ENCODE results near the gene SORBS2.
"Not testable (repeated sequence)": the region's sequence is repeated elsewhere in the genome, so short reads cannot be mapped to it uniquely, and the experiment has no call there.

The SORBS2 gene

DNA sequence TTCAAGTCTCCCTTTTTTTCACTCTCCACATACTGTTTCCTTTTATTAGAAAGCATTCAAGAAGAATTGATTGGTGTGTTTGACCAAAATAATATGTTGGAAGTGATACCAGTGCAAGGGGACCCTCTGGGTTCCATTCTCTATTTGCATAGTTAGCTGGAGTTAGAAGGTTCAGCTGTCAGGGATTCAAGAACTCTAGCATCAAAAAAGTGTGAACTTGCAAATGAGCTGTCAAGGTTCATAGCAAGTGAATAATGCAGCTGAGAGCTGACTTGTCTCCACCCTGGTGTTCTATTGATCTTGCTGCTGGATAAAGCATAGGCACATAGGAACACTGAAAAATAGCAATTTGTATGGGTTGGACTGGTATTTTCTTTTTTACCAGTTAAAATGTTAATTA lies 73.2 kb downstream of the SORBS2 start:
- no peak for DNase-seq (ENCODE audit: low spot score)

DNA sequence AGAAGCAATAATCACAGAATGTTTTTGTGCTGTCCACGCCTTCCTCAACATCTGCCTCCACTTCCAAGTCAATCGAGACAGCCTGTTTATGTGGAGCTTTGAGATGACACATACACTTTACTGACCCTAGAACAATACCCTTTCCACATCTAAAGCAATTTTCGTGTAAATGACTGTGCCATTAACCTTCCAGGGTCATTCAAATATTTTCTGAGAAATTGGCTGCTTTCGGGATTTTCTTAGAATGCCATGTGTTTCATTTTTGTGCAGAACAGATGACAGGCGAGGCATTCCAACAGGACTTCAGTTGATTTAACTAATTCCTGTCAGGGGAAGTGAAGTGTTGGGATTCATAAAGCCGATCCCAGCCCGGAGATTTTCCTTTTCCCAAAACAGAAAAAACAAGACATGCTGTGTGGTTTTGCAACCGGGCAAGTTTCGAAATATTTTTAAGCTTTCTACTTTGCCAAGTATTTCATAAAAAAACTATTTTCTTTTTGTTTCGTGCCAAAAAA lies 73.9 kb downstream of the SORBS2 start:
- DNase-seq (ENCODE audit: low spot score), result peak; percentile 69

DNA sequence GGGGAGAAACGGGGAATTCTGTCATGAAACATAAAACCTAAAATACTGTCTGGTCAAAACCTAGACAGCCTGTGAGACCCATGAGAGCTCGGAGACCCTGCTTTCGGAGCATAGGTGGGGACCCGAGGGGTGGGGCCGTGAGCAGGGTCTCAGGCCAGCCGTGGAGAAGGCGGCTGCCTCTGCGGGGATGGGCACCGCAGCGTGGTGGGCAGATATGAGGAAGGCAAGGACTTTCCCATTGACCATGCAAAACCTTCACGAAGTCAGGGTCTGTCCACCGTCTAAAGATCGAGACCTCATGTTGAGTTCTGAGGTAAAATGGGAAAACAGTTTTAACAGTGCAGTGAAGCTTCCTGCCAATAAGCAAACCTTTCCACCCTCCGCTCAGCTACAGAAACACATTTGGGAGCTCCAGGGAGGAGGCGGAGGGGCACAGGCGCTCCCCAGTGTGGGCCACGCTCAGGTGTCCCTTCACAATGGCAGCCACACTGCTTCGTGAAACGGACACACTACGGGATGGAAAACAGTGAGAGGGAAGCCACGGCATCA lies 74.4 kb downstream of the SORBS2 start:
- no peak for DNase-seq (ENCODE audit: low spot score)

DNA sequence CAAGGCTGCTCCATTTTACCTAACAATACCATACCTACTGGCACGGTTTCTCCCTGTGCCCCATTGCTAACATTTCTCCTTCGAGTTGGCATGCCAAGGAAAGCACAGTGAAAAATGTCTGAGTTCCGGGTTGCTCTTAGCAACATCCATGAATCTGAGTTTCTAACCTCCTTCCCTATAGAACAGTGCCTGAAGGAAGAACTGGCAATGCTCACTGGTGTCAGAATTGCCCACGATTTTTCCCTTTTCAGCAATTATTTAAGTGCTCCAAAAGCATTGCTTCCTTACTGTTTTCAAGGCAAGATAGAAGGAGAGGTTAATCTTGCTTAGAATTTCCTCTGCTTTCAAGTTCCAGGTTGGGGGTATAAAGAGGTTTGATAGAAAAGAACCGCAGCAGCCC lies 75.1 kb downstream of the SORBS2 start:
- DNase-seq (ENCODE audit: low spot score), result no peak

DNA sequence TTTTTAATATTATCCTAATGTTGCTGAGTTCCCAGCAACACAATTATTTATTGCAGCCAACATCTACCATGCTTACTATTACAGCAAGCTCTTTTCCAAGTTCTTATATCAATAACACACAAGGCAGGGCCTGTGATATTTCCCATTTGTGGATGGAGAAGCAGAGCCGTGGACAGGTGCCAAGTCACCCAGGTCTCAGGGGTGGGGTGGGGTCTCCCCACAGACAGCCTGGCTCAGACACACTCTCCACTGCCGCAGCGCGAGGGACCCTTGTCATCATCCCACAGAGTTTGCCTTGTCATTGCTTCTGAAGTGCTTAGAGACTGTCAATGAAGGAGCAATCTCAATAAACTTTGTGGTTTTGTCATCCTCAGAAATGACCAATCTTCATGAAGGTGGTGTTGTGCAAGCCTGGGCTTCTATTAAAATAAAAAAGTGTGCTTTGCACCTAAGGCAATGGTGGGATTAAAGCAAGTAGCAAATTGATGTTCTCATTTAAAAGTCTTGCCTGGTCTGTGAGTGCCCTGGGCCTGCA lies 76.1 kb downstream of the SORBS2 start:
- no peak for DNase-seq (ENCODE audit: low spot score)

DNA sequence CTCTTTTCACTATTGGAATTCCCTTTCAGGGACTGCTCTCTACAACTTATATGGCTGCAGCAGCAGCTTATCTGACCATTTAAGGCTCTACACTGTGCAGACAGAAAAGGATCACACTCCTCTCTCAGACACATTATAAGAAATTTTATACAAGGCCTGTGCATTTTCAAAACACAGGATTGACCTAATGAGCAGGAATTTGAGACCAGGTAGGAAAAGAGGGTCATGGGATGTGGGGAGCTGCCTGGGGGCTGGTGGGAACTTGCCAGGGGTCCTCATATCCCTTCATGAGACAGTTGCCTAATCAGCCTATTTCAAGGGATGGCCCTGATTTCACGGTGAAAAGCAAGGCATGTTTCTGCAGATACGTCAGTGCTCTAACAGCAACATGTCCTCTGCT lies 77.1 kb downstream of the SORBS2 start:
- no peak for DNase-seq (ENCODE audit: low spot score)

DNA sequence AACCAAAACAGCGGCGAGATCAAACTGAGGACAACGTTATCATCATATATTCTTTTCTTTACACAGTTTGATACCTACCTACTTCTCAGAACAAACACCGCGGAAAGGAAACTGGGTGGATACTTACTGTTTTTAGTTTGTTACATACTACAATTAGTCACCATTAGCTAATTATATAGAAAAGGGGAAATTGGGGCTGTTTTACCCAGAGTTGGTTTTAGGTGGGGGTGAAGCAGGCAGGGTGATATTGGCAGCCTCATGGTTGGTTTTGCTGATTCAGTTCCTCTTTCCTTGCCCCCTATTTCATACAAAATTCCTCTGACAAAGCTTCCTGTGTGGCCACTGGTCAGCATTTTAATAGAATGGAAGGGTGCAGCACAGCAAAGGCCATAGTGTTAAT lies 77.8 kb downstream of the SORBS2 start:
- no peak for DNase-seq (ENCODE audit: low spot score)

DNA sequence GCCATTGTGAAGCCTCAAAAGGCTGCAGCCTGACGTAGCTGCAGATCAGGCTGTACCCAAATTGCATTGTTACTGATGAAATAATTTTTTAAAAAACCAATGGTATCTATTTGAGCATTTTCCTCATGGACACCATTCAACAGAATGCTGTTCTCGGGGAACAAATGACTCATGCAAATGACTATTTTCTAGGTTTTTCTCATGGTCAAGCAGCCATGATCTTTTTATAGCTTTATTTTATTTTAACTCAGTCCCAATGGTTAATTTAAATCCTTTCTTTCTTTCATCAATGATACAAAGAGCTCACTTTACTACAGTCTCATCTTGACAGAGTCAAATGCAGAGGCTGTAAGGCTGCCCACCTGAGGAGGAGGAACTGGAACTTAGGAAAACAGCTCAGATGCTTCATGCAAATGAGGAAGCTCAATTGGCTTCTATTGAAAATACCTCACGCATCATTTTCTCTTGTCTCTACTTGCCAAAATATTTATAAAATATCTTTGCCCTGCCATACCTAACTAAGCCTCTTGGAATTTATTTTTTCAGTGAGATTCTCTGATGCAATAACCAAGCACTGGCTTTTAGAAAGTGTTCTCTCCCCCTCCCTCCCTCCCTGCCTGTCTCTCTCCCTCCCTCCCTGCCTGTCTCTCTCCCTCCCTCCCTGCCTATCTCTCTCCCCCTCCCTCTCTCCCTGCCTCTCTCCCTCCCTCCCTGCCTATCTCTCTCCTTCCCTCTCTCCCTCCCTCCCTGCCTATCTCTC lies 81.0 kb downstream of the SORBS2 start:
- DNase-seq (ENCODE audit: low spot score), result peak; percentile 47

DNA sequence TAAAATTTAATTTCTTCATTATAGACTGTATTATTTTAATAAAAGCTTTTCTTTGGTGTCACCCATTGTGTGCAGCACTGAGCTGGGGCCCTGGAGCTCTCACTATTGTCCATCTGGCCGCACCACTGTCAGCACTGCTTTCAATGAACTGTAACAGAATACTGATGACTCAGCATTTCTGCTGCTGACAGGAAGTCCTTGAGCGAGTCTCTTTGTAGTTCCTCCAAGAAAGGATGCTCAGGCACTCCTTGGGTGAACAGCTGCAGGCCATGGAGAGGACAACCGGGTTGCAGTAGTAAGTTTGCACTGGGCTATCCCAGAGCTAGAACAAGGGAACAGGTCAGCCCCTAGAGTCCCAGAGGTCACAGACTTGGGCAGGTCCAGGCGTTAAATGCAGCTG lies 81.6 kb downstream of the SORBS2 start:
- no peak for DNase-seq (ENCODE audit: low spot score)

DNA sequence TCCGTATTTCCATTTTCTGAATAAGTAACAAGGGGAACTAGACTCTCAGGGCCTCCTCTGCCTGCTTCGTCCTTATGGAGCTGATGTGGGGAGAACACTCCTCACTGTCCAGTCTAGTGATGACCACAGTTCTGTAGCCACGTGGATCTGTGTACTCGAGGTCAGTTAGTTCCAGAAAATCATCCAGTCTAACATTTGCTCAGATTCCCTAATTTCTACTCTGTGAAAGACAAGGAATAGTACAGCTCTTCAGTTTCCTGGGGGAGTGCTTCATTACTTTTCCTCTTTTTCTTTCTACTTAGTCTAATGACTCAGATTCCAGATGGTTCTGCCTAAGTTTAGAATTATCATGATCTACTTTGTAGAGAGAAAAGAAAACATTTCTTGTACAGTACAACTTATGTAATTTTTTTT lies 82.6 kb downstream of the SORBS2 start:
- no peak for DNase-seq (ENCODE audit: low spot score)

DNA sequence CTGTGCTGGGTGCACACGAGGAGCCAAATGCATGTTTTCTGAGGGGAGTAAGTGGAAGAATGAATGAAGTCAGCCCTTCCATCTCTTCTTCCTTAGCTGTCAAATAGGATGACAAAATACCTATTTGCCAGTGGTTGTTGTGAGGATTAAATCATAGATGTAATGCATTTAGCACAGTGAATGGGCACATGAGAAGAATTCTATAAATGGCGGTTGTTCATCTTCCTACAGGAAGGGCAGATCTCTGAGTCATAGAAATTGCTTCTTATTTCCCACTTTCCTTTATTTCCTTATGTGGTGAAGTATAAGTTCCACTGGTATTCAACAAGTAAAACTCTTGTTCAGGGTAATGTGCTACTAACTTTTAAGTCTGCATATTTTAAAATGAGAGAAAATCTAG lies 83.1 kb downstream of the SORBS2 start:
- no peak for DNase-seq (ENCODE audit: low spot score)

DNA sequence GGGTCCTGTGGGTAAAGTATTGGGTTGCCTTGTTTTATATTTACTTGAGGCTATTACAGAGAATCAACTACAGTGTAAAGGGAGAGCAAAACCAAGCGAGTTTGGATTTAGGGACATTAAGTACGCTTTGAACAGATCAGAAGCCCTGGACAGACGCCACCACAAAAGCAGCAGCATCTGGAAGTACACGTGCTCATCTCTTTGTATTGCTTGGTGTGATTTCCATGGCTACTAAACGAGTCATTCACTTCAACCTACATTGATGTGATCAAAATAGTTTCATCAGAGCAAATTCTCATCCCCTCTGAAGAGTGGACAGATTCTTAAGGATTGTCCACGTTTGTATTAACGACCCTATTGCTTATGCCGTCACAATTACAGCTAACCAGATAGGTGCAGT lies 85.1 kb downstream of the SORBS2 start:
- DNase-seq (ENCODE audit: low spot score), result peak; percentile 37

DNA sequence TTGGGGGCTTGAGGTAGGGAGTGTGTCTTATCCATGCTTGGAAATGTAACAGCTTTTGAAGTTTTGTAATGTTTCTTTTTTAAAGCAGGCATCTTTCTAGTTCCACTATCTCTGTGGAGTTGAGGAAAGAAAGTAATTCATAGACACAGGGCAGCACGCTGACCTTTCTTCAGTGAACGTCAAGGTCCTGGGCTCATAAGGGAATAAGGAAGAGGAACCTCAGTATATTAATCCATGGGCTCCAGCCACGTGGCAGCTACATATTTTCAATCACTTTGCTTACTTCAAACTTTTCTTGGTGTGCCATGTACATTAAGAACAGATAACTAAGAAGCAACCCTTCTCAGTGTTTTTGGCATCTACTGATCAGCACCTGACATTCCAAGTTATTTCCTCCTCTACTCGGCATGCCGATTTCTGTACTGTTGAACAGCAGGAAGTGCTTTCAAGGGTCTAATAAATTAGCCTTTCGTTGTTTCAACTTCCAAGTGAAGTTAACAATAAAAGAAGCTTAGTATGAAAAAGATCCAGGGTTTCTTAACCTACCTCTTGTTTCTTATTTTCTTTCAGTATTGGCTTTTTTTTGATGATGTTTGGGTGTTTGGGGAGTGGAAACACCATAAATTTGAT lies 88.2 kb downstream of the SORBS2 start:
- DNase-seq (ENCODE audit: low spot score), result no peak

DNA sequence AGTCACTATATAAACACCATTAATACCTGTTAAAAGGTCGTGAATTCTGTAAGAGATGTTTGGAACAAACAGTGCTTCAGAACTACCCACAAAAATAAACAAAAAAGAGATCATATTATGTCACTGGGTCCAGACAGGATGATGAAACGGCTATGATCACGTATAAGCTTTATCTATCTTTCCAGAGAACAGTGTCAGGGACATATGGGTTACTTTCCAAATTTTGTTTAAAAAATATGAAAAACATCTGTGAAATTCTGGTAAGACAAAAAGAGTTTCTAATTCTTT lies 90.0 kb downstream of the SORBS2 start:
- no peak for DNase-seq (ENCODE audit: low spot score)

DNA sequence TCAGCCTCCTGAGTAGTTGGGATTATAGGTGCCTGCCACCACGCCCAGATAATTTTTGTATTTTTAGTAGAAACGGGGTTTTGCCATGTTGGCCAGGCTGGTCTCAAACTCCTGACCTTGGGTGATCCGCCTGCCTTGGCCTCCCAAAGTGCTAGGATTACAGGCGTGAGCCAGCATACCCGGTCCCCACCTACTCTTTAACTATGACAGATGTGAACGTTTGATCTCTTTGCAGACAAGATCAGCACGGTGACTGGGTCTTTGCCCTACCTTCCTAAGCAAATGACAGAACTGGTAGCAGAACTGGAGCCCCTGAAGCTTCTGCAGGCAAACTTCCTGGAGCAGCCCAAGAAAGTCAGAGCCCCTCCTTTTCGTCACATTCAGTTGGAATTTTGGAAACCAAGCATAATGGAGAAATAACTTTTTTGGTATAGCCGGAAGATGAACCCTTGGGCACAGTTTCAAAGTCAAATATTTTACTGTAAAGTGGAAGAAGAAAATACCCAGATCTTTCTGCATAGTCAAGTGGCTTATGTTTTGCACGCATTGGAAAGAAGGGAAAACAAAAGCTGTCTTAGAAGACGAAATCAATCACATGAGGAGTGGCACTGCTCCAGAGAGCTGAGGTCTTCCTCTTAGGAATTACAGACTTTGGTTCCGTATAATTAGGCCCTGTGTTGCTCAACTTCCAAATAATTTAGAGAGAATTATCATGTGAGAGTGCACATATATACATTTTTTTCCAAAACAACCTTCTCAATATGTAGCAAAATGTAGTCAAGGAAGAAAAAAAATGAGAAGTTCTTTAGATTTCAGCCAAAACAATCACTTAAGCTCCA lies 90.6 kb downstream of the SORBS2 start:
- peak; percentile 15 for DNase-seq (ENCODE audit: low spot score)

DNA sequence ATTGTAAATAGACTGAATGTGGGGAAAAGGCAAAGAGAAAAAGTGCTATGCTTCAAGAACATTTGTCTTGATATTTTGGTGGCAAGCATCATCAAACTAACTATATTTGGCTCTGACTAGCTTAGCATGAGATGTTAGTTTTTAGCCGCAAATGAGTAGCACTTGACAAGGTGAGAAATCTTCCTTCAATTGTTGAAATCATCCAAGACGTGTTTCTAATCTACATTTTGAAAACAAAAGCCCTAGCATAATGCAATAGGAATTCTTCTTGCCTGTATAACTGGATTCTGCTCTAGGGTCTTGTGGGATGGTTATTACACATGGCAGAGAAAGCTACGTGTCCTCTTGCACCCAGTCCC lies 92.5 kb downstream of the SORBS2 start:
- DNase-seq (ENCODE audit: low spot score), result no peak

DNA sequence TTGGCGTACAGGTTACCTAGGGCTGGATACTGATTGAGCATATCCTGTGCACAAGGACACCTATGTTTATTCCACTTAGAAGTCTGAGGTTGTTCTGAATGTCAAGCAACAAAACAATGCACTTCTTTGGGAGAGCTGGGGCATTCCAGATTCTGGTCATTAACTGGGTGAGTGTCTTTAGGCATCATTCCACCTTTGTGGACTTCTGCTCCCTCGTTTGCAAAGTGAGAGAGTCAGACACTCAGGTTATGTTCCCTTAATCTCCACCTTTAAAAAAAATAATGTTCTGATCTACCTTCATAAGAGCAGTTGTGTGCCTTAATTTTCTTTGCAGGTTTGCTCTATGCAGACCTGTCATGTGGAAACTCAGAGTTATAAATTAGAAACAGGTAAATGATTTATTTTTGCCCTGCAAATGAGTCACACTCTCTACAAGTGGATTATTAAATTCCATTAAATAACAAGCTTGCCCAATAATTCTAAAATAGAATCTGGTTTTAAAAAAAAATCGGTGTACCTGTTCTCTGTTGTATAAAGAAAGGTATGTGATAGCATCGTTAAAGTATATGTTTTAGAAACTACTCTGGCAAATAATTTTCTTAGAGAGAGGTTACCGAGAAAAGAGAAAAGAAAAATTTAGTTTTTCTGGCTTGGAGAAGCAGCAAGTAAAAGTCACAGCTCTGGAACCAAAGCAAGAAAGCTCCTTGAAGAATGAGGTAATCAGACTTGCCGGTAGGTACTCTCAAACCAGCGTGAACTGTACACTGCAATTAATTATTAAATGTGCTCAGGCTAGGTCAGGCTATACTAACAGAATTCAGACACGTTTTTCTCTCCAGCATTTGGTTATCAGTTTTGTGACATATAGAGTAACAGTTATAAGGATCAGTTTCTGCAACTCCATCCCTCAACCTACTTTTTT lies 93.2 kb downstream of the SORBS2 start:
- DNase-seq (ENCODE audit: low spot score), result no peak

DNA sequence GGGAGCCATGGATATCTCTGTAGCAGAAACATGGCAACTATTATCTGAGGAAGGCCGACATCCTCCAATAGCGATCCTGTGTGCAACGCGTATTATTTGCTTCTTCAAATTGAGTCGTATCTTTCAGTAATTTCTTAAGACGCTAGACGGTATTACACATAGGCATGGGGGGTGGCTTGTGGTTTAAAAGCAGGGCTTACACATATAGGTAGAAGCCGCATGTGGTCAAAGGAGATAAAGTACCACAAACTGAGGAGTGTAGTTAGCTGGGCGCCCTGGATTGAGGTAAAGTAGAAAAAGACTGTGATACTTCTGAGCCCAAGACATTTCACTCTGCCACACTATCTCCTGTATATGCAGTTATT lies 94.6 kb downstream of the SORBS2 start:
- no peak for DNase-seq (ENCODE audit: low spot score)

DNA sequence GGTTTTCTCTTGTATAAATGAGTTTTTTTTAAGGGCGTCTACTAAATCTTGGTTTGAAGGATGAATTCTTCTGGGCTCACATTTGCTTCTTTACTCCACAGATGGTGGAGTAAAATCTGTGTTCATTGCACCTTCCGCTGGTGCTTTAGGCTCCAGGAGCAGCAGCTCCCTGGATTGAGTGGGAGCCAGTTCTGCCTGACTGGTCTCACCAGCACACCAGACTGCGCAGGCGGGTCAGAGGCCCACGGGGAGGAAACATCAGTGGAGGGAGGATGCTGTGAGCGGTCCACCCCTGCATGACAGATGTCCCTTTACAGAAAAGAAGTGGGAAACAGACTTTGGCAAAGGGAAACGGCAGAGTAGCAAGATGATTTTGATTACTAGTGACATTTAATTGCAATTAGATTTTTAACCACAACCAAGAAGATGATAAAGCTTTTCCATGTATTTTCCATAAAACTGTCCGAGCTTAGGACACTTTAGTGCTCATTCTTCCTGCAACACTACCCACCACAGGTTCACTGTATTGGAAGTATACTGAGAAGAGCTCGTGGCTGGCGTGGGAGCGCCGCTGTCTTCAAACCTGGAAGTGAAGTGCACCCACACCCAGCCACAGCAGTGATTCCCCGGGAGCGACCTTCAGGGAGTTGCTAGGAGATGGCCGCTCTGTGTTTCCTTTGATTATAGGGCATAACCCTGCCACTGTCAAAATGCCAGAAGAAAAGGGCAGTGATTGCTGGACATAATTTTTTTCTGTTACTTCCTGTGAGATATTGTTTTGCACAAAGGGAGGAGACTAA lies 95.2 kb downstream of the SORBS2 start:
- DNase-seq (ENCODE audit: low spot score), result no peak

DNA sequence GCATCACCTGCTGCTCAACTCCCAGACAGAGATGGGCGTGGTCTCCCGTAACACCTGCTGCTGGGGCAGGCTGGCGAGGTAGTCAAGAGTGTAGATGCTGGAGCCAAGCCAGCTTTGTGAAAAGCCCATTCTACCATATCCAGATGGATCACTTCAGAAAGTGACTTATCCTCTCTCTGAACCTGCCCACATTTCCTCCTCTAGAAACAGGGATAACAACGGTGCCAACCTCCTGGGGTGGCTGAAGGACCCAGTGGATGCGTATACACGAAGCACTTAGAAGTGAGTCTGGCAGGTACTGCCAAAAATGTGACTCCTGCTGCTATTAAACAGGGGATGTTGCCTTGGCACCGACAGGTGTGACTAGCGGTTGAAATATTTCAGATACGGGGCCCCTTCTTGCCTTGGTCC lies 95.8 kb downstream of the SORBS2 start:
- DNase-seq (ENCODE audit: low spot score), result no peak

DNA sequence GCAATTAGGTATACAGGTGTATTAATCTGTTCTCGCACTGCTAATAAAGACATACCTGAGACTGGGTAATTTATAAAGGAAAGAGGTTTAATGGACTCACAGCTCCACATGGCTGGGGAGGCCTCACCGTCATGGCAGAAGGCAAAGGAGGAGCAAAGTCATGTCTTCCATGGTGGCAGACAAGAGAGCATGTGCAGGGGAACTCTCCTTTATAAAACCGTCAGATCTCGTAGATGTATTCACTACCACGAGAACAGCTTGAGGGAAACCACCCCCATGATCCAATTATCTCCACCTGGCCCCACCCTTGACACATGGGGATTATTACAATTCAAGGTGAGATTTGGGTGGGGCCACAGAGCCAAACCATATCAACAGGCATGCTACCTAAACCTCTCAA lies 97.5 kb downstream of the SORBS2 start:
- DNase-seq (ENCODE audit: low spot score), result not testable (repeated sequence)

Data from AG08395 (cell line).